KMS-11 (cell line): ENCODE measurements around the gene MAP10.

Experiments
- H2AFZ ChIP-seq: fragments of 200-600 bp; sonication (generic); 2 replicates; pipeline ENCODE4 v1.6.1; 2016; ENCODE audit warnings: antibody characterized with exemption, mixed run types, low read depth
- H3K27ac ChIP-seq: fragments of 200-600 bp; sonication (generic); 2 replicates; pipeline ENCODE4 v1.6.1; 2016; ENCODE audit warnings: mild to moderate bottlenecking, mixed run types
- H3K27me3 ChIP-seq: fragments of 200-600 bp; sonication (generic); 2 replicates; pipeline ENCODE4 v1.6.1; 2017; ENCODE audit warnings: mild to moderate bottlenecking, low read depth, mixed run types, moderate library complexity; ENCODE audit not compliant: insufficient read depth
- H3K36me3 ChIP-seq: fragments of 200-600 bp; sonication (generic); 2 replicates; pipeline ENCODE4 v1.6.1; 2017; ENCODE audit warnings: mild to moderate bottlenecking, mixed run types; ENCODE audit not compliant: insufficient read depth
- H3K4me1 ChIP-seq: fragments of 200-600 bp; sonication (generic); 2 replicates; pipeline ENCODE4 v1.6.1; 2016; ENCODE audit warnings: mild to moderate bottlenecking, low read depth, mixed run types; ENCODE audit not compliant: poor library complexity, severe bottlenecking
- H3K4me2 ChIP-seq: fragments of 200-600 bp; sonication (generic); 2 replicates; pipeline ENCODE4 v1.7.0; 2016; ENCODE audit warnings: mild to moderate bottlenecking, mixed run types
- H3K4me3 ChIP-seq: fragments of 200-600 bp; sonication (generic); IDR thresholded peaks from 2 replicates; pipeline ENCODE4 v1.6.1; 2017; ENCODE audit warnings: low read depth, low read length, mixed read lengths; ENCODE audit not compliant: insufficient read depth
- H3K79me2 ChIP-seq: fragments of 200-600 bp; sonication (generic); 2 replicates; pipeline ENCODE4 v1.6.1; 2016; ENCODE audit warnings: low read depth, mixed run types; ENCODE audit not compliant: insufficient read depth
- H3K9ac ChIP-seq: fragments of 200-600 bp; sonication (generic); 2 replicates; pipeline ENCODE4 v1.6.1; 2016; ENCODE audit warnings: mild to moderate bottlenecking, mixed run types
- H4K20me1 ChIP-seq: fragments of 200-600 bp; sonication (generic); 2 replicates; pipeline ENCODE4 v1.6.1; 2016; ENCODE audit warnings: mild to moderate bottlenecking, mixed run types; ENCODE audit not compliant: insufficient read depth
- TF ChIP-seq, protein P1 (sequence below): fragments of 200-600 bp; sonication (generic); conservative IDR thresholded peaks from 2 replicates; pipeline ENCODE4 v1.6.1; 2017; ENCODE audit warnings: low read depth, mild to moderate bottlenecking, antibody characterized with exemption, low read length, moderate library complexity, mixed read lengths

Gene MAP10

GRCh38 chr1:232844791-232845190 lies 39.6 kb downstream of the MAP10 start:
- Histone ChIP-seq H3K4me3 (no peak overlapping the region), H3K27me3 (no peaks in the 10 kb centered on the region), H3K36me3 (no peaks in the 10 kb centered on the region), H3K27ac (no peak overlapping the region), H3K4me2 (no peak overlapping the region), H3K79me2 (no peaks in the 10 kb centered on the region), H4K20me1 (no peaks in the 10 kb centered on the region), H2AFZ (no peak overlapping the region), H3K9ac (no peak overlapping the region), H3K4me1 (no peaks in the 10 kb centered on the region)
- TF ChIP-seq, protein P1, sequence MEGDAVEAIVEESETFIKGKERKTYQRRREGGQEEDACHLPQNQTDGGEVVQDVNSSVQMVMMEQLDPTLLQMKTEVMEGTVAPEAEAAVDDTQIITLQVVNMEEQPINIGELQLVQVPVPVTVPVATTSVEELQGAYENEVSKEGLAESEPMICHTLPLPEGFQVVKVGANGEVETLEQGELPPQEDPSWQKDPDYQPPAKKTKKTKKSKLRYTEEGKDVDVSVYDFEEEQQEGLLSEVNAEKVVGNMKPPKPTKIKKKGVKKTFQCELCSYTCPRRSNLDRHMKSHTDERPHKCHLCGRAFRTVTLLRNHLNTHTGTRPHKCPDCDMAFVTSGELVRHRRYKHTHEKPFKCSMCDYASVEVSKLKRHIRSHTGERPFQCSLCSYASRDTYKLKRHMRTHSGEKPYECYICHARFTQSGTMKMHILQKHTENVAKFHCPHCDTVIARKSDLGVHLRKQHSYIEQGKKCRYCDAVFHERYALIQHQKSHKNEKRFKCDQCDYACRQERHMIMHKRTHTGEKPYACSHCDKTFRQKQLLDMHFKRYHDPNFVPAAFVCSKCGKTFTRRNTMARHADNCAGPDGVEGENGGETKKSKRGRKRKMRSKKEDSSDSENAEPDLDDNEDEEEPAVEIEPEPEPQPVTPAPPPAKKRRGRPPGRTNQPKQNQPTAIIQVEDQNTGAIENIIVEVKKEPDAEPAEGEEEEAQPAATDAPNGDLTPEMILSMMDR: no peak

- Histone ChIP-seq H4K20me1 (no peaks in the 10 kb centered on the region), H3K9ac (no peak overlapping the region), H3K27me3 (no peaks in the 10 kb centered on the region), H3K4me2 (no peak overlapping the region), H3K27ac (no peak overlapping the region), H3K4me3 (no peak overlapping the region), H3K79me2 (no peaks in the 10 kb centered on the region), H2AFZ (no peak overlapping the region), H3K4me1 (no peaks in the 10 kb centered on the region), H3K36me3 (no peaks in the 10 kb centered on the region)
- TF ChIP-seq, protein P1: no peak
Measured at GRCh38 chr1:232845406-232845955, 40.3 kb downstream of the MAP10 start.

- Histone ChIP-seq H4K20me1 (no peaks in the 10 kb centered on the region), H3K4me1 (no peaks in the 10 kb centered on the region), H3K27me3 (no peaks in the 10 kb centered on the region), H3K79me2 (no peaks in the 10 kb centered on the region), H2AFZ (no peak overlapping the region), H3K9ac (no peak overlapping the region), H3K4me3 (no peak overlapping the region), H3K4me2 (no peak overlapping the region), H3K36me3 (no peaks in the 10 kb centered on the region), H3K27ac (no peak overlapping the region)
- TF ChIP-seq, protein P1: no peak
Measured at GRCh38 chr1:232851532-232851931, 46.3 kb downstream of the MAP10 start.

DNA sequence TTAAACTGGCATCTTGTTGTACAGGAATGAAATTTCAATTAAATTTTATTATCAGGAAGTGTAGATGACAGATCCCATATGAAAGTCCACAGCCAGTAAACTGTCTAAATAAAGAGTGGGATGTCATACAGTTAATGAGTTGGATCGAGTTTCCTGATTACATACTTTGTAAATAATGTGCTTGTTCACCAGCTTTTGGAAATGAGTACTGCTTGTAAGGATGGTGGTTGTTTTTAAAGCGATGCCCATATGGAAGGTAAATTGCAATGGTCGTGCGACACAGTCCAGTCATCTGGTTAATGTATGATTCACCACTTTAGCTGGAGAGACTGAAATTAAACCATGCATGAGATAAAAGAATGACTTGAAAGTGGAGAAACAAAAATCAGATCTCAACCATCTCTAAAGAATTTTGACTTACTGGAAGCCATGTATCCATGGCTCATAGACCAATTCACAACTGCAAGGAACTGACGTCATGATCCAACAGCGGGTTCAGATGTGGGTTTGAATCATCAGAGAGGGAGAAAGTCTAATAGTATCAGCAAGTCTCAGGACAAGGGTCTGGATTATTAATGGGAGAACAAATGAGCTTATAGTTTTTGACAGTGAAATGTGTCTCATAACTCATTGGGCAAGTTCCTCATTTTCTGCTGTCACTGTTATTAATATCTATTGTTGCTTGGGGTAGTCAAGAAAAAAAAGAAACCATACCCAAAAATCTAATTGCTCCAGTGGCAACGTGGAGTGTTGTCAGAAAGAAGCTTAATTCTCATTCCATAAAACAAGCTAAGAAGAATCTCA lies 49.0 kb downstream of the MAP10 start:
- Histone ChIP-seq H3K4me1 (no peaks in the 10 kb centered on the region), H4K20me1 (no peaks in the 10 kb centered on the region), H3K79me2 (no peaks in the 10 kb centered on the region), H3K9ac (no peak overlapping the region), H2AFZ (no peak overlapping the region), H3K4me2 (no peak overlapping the region), H3K27ac (no peak overlapping the region), H3K36me3 (no peaks in the 10 kb centered on the region), H3K27me3 (no peaks in the 10 kb centered on the region), H3K4me3 (no peak overlapping the region)
- TF ChIP-seq, protein P1: no peak
